Thyroid gland (tissue), 4 donors: ENCODE measurements around the gene LRRC8B. TPM values are rescaled to one million over a fixed set of nuclear protein-coding genes. Genes with fewer than 3 reads are reported as not detected.
"Not testable (repeated sequence)": the region's sequence is repeated elsewhere in the genome, so short reads cannot be mapped to it uniquely, and the experiment has no call there.

Experiments
- DNase-seq, 2 donors: peaks; one replicate each; pipeline ENCODE4 v3.0.0-alpha.2; 2019
- H3K27ac ChIP-seq, 3 donors: fragments of 200-600 bp; sonication (generic); 1 replicate in 2 of 3; 2 replicates in 1 of 3; pipeline ENCODE4 v1.5.1; 2016 to 2019; ENCODE audit warnings: mild to moderate bottlenecking in 1 of 3, moderate library complexity in 1 of 3
- H3K27me3 ChIP-seq: fragments of 200-600 bp; sonication (generic); one replicate; pipeline ENCODE4 v1.5.1; 2019
- H3K36me3 ChIP-seq, 2 donors: fragments of 200-600 bp; sonication (generic); one replicate each; pipeline ENCODE4 v1.5.1; 2016 to 2019
- H3K4me1 ChIP-seq, 2 donors: fragments of 200-600 bp; sonication (generic); one replicate each; pipeline ENCODE4 v1.5.1; 2017 to 2019
- H3K4me3 ChIP-seq, 3 donors: fragments of 200-600 bp; sonication (generic); replicated peaks in 1 of 3; 1 replicate in 2 of 3; 2 replicates in 1 of 3; pipeline ENCODE4 v1.5.1; 2016; ENCODE audit warnings: mild to moderate bottlenecking in 1 of 3
- H3K9me3 ChIP-seq: fragments of 200-600 bp; sonication (generic); one replicate; pipeline ENCODE4 v1.5.1; 2017
- POLR2A ChIP-seq, 2 donors: fragments of 450-650 bp; IDR thresholded peaks; one replicate each; pipeline ENCODE4 v1.6.1; 2017; ENCODE audit warnings: antibody characterized with exemption in 2 of 2, mild to moderate bottlenecking in 2 of 2, moderate library complexity in 1 of 2
- WGBS, 2 donors: methylation state at CpG; one replicate each; pipeline ENCODE4 v1.1.5; 2017; 5-methylcytosine and 5-hydroxymethylcytosine counted together
- intact Hi-C: fragments of 100-400 bp; cut with DNase I; formaldehyde crosslinking; loops from one replicate; pipeline ENCODE4 v1.15.1; 2023
- total RNA-seq, 4 donors: library from RNA; depleted of rRNA; stranded (reverse); fragments of >200 nt; gene quantifications; one replicate each; pipeline ENCODE4 v1.2.3, GENCODE V29; 2016
- TF ChIP-seq, protein P1 (sequence below), 6 experiments: fragments of 200-600 bp in 3 of 6; fragments of 450-650 bp in 3 of 6; sonication (generic) in 3 of 6; IDR thresholded peaks; one replicate each; pipeline ENCODE4 v1.5.1; 2016 to 2019; ENCODE audit warnings: antibody characterized with exemption in 6 of 6, mild to moderate bottlenecking in 2 of 6, inconsistent platforms in 1 of 6, moderate library complexity in 1 of 6

The LRRC8B gene
- total RNA-seq, 4 donors from 2014 or later = 11.5 to 27.8 (median 24.4) TPM

DNA sequence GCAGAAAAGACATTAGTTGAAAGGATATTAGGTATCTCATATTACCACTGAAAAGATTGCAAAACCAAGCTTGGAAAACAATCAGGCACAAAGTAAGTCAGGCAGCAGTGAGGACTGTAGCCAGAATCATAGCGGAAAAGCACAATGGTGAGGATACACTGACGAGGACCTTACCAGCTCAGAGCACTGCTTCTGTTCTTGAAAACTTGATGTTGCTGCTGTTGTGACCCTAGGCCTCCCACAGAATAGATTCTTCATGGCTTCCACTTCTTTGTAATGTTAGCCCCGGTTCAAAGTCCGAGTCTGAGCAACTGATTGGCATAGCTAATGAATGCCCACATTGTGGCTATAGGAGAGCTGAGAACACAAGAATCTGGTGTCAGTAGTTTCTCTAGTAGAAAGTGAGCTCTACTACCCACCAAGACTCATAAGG lies 63.1 kb downstream of the LRRC8B start:
- TF ChIP-seq, protein P1, sequence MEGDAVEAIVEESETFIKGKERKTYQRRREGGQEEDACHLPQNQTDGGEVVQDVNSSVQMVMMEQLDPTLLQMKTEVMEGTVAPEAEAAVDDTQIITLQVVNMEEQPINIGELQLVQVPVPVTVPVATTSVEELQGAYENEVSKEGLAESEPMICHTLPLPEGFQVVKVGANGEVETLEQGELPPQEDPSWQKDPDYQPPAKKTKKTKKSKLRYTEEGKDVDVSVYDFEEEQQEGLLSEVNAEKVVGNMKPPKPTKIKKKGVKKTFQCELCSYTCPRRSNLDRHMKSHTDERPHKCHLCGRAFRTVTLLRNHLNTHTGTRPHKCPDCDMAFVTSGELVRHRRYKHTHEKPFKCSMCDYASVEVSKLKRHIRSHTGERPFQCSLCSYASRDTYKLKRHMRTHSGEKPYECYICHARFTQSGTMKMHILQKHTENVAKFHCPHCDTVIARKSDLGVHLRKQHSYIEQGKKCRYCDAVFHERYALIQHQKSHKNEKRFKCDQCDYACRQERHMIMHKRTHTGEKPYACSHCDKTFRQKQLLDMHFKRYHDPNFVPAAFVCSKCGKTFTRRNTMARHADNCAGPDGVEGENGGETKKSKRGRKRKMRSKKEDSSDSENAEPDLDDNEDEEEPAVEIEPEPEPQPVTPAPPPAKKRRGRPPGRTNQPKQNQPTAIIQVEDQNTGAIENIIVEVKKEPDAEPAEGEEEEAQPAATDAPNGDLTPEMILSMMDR (IDR thresholded peaks at IDR 0.05) = no peak
- TF ChIP-seq POLR2A (IDR thresholded peaks at IDR 0.05) = no peak
- peaks cover 19 to 31% of the 10 kb centered on the region in 2 donors for H3K4me1 ChIP-seq
- H3K9me3 ChIP-seq = no peaks in the 10 kb centered on the region
- H3K27me3 ChIP-seq = no peaks in the 10 kb centered on the region
- no peak for DNase-seq
- no peak overlapping the region for H3K27ac ChIP-seq
- H3K4me3 ChIP-seq = no peak overlapping the region
- H3K36me3 ChIP-seq = no peaks in the 10 kb centered on the region
- intact Hi-C loops = no loop called here
- 90 to 96% methylated on average over 4 of the region's 4 CpGs for WGBS, 2 donors

DNA sequence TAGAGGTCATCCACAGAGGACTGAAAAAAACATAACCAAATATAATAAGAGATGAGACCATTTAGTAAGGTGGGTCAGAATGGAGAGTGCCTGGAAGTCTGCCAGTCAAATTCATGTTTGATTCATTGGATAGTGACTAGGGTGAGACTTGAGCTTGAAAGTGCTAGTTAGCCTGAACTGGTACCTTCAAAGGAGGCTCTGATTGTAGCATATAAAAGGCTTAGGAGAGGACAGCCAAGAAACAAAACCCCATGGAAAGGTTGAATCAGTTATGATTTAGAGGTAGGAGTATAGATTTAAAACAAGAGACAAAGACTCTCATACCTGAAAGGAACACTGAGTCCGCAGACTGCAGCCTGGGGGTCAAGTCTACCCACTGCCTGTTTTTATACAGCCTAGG lies 63.9 kb downstream of the LRRC8B start:
- H3K4me3 ChIP-seq = no peak overlapping the region
- intact Hi-C loops = no loop called here

DNA sequence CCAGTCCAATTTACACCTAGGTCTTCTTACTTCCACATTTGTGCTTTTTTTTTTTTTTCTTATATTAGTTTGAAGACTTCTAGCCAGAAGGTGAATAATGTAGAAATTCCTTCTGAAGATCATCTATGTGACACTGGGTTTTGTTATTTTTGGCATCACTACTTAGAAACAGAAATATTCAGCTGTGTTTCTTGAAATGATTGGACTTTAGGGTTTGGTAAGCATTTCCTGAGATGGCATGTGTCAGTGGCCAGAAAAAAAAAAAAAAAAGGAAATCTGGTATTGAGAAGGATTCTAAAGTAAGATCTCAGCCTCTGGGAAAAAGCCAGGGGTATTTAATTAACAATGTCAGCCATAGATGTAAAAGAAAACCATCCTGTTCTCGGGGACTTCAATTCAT lies 64.9 kb downstream of the LRRC8B start:
- intact Hi-C loops = no loop called here
- WGBS, 2 donors = 80 to 91% methylated on average over 1 of the region's 1 CpG
- DNase-seq = no peak
- Histone ChIP-seq H3K4me1 (peaks cover 11 to 23% of the 10 kb centered on the region in 2 donors), H3K4me3 (no peak overlapping the region), H3K27ac (no peak overlapping the region), H3K9me3 (no peaks in the 10 kb centered on the region), H3K27me3 (no peaks in the 10 kb centered on the region), H3K36me3 (no peaks in the 10 kb centered on the region)
- no peak for TF ChIP-seq POLR2A (IDR thresholded peaks at IDR 0.05)
- TF ChIP-seq, protein P1 (IDR thresholded peaks at IDR 0.05) = no peak

More for the DNA sequence above, 63.9 kb downstream of the LRRC8B start:
- TF ChIP-seq POLR2A (IDR thresholded peaks at IDR 0.05) = no peak
- TF ChIP-seq, protein P1 (IDR thresholded peaks at IDR 0.05) = no peak
- 89 to 100% methylated on average over 1 of the region's 1 CpG for WGBS, 2 donors
- DNase-seq = no peak
- no peak overlapping the region for H3K27ac ChIP-seq
- H3K9me3 ChIP-seq = no peaks in the 10 kb centered on the region
- peaks cover 19 to 31% of the 10 kb centered on the region in 2 donors for H3K4me1 ChIP-seq
- H3K36me3 ChIP-seq = no peaks in the 10 kb centered on the region
- H3K27me3 ChIP-seq = no peaks in the 10 kb centered on the region

DNA sequence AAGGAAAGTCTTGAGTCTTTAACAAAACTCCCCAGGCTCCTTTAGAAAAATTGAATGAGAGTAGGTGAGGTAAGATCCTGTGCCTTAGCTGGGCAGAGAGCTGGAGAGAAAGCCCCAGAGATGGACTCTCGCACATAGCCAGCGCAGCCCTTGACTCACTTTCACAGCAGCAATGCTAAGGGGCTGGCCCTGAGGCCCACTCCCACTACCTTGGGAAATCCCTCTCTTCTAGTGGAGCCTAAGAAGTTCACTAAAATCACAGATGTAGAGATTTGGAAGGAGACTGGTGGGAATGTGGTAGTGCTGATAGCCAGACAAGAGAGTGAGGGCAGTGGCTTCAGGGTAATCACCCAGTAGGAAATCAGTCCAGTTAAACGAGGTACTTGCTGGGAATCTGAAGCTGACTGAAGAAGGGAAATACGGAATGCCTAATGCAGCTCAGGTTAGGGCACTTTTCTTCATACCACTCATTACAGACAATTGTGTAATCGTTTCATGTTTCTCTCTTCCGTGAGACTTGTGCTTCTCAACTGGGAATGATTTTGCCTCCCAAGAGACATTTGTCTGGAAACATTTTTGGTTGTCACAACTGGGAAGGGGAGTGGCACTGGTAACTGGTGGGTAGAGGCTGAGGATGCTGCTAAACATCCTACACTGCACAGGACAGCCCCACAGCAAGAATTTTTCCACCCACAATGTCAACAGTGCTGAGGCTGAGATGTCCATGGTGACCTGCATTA lies 65.9 kb downstream of the LRRC8B start:
- H3K27ac ChIP-seq = no peak overlapping the region
- DNase-seq = no peak
- TF ChIP-seq, protein P1 (IDR thresholded peaks at IDR 0.05) = no peak
- TF ChIP-seq POLR2A (IDR thresholded peaks at IDR 0.05) = no peak
- no peaks in the 10 kb centered on the region for H3K9me3 ChIP-seq
- H3K27me3 ChIP-seq = no peaks in the 10 kb centered on the region
- intact Hi-C loops = no loop called here
- H3K36me3 ChIP-seq = no peaks in the 10 kb centered on the region
- WGBS, 2 donors = 70 to 86% methylated on average over 6 of the region's 6 CpGs
- H3K4me3 ChIP-seq = no peak overlapping the region
- H3K4me1 ChIP-seq = peaks cover 11 to 21% of the 10 kb centered on the region in 2 donors

DNA sequence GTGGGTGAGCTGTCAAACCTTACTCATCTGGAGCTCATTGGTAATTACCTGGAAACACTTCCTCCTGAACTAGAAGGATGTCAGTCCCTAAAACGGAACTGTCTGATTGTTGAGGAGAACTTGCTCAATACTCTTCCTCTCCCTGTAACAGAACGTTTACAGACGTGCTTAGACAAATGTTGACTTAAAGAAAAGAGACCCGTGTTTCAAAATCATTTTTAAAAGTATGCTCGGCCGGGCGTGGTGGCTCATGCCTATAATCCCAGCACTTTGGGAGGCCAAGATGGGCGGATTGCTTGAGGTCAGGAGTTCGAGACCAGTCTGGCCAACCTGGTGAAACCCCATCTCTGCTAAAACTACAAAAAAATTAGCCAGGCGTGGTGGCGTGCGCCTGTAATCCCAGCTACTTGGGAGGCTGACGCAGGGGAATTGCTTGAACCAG lies 68.3 kb downstream of the LRRC8B start:
- peaks cover 11 to 21% of the 10 kb centered on the region in 2 donors for H3K4me1 ChIP-seq
- H3K9me3 ChIP-seq, H3K27ac ChIP-seq, H3K27me3 ChIP-seq, H3K36me3 ChIP-seq, H3K4me3 ChIP-seq, intact Hi-C loops, DNase-seq: not testable (repeated sequence)
- 92 to 93% methylated on average over 13 of the region's 13 CpGs for WGBS, 2 donors
